GM19025 (cell line): ENCODE results near the gene RAPGEF4.

ENCODE experiments used
- ATAC-seq: cut with Tn5 transposase; IDR thresholded peaks from one replicate; pipeline ENCODE4 v1.9.1; 2021; ENCODE audit warnings: mild to moderate bottlenecking, low read depth, moderate library complexity; ENCODE audit not compliant: unreplicated experiment

RAPGEF4 gene

GRCh38 chr2:173051463-173052215 is 316.0 kb downstream of the RAPGEF4 start:
- no peak for ATAC-seq

GRCh38 chr2:173053043-173053699 is 317.5 kb downstream of the RAPGEF4 start:
- ATAC-seq: no peak

GRCh38 chr2:173054466-173054865 is 318.8 kb downstream of the RAPGEF4 start:
- ATAC-seq: no peak

- no peak for ATAC-seq
Measured at GRCh38 chr2:173056705-173057364, 321.2 kb downstream of the RAPGEF4 start.

GRCh38 chr2:173058097-173058496 is 322.5 kb downstream of the RAPGEF4 start:
- ATAC-seq: no peak

GRCh38 chr2:173058673-173059072 is 323.0 kb downstream of the RAPGEF4 start:
- no peak for ATAC-seq

GRCh38 chr2:173059292-173059691 is 323.6 kb downstream of the RAPGEF4 start:
- no peak for ATAC-seq

- ATAC-seq: no peak
Measured at GRCh38 chr2:173059971-173060461, 324.4 kb downstream of the RAPGEF4 start.

GRCh38 chr2:173062801-173063200 is 327.2 kb downstream of the RAPGEF4 start:
- ATAC-seq: no peak

GRCh38 chr2:173064151-173064805 is 328.6 kb downstream of the RAPGEF4 start:
- no peak for ATAC-seq

GRCh38 chr2:173066887-173067676 is 331.4 kb downstream of the RAPGEF4 start:
- ATAC-seq: no peak

- no peak for ATAC-seq
Measured at GRCh38 chr2:173075056-173075780, 339.6 kb downstream of the RAPGEF4 start.

- peak; percentile 61 for ATAC-seq
Measured at GRCh38 chr2:173075781-173076580, 340.3 kb downstream of the RAPGEF4 start, which contains the start of gene MAP3K20. MAP3K20 (plus strand) TSS chr2:173075846; CDS start chr2:173091032, 15,186 bp downstream.

- ATAC-seq: peak; percentile 22
Measured at GRCh38 chr2:173076581-173077345, 341.1 kb downstream of the RAPGEF4 start.

GRCh38 chr2:173077506-173078177 is 342.0 kb downstream of the RAPGEF4 start:
- ATAC-seq: no peak

GRCh38 chr2:173079141-173079540 is 343.5 kb downstream of the RAPGEF4 start:
- no peak for ATAC-seq
